Choroid plexus epithelial cell (primary cell): ENCODE data around the gene DYSF.

Experiments
- DNase-seq: peaks from one replicate; pipeline ENCODE4 v3.0.0-alpha.2; 2010; ENCODE audit warnings: low read depth
- H3K4me3 ChIP-seq: 2 replicates; pipeline ENCODE4 v1.5.1; 2011; ENCODE audit warnings: low read depth, mild to moderate bottlenecking, control low read depth, low read length, moderate library complexity
- TF ChIP-seq, protein P1 (sequence below): conservative IDR thresholded peaks from 2 replicates; pipeline ENCODE4 v1.5.1; 2011; ENCODE audit warnings: low read depth, mild to moderate bottlenecking, control low read depth, inconsistent platforms, low read length, moderate library complexity

The DYSF gene

DNA sequence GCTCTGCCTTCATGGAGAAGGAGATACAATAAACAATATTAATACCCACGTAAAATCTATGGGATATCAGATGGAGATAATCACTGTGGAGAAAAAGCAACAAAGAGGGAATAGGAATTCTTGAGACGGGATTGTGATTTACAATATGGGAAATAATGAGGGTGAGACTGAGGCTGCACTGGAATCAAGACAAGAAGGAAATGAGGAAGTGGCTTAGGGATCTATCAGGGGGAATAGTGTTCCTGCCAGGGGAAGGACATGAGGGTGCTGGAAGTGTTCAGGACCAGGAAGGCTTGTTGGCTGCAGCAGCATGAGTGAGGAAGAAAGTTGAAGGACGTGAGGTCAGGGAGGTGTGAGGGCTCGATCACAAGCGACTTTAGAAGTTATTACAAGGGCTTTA lies 182.4 kb downstream of the DYSF start:
- TF ChIP-seq, protein P1, sequence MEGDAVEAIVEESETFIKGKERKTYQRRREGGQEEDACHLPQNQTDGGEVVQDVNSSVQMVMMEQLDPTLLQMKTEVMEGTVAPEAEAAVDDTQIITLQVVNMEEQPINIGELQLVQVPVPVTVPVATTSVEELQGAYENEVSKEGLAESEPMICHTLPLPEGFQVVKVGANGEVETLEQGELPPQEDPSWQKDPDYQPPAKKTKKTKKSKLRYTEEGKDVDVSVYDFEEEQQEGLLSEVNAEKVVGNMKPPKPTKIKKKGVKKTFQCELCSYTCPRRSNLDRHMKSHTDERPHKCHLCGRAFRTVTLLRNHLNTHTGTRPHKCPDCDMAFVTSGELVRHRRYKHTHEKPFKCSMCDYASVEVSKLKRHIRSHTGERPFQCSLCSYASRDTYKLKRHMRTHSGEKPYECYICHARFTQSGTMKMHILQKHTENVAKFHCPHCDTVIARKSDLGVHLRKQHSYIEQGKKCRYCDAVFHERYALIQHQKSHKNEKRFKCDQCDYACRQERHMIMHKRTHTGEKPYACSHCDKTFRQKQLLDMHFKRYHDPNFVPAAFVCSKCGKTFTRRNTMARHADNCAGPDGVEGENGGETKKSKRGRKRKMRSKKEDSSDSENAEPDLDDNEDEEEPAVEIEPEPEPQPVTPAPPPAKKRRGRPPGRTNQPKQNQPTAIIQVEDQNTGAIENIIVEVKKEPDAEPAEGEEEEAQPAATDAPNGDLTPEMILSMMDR, result no peak
- H3K4me3 ChIP-seq, result no peak overlapping the region
- DNase-seq, result no peak

DNA sequence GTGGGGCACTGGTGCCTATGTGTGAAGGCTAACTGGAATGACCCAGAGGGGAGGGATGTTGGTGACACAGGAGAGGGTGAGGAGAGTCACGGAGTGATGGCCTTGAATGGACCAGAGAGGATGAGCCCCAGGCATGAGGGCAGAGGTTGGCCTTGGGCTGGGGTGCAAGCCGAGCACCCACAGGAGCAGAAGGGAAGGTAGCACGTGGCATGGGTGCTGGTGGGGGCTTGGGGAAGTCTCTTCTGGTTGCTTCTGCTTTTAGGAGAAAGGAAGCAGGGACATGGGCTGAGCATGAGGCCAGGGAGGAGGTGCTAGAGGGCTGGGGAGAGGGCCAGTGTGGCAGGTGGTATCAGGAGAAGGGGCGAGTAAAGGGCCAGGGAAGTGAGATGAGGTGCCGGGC lies 183.8 kb downstream of the DYSF start:
- DNase-seq, result no peak
- H3K4me3 ChIP-seq, result no peak overlapping the region
- TF ChIP-seq, protein P1, result no peak

DNA sequence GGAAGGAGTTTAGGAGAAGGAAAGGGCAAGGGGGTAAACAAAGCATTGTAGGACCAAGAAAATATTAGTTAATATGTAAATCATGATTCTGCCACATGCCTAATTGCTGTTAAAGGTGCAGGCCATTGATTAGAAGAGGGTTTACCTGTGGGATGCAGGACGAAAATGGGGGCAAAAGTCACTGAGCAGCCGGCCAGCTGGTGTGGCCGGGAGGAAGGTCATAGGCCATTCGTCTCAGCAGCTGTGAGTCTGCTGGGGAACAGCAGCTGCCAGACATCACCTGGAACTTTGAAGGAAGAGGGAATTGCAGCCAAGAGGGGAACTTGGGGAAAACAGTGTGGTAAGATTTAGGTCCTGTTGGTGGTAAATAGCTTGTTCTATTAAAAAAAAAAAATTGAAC lies 184.4 kb downstream of the DYSF start:
- DNase-seq, result no peak
- H3K4me3 ChIP-seq, result no peak overlapping the region
- TF ChIP-seq, protein P1, result no peak

DNA sequence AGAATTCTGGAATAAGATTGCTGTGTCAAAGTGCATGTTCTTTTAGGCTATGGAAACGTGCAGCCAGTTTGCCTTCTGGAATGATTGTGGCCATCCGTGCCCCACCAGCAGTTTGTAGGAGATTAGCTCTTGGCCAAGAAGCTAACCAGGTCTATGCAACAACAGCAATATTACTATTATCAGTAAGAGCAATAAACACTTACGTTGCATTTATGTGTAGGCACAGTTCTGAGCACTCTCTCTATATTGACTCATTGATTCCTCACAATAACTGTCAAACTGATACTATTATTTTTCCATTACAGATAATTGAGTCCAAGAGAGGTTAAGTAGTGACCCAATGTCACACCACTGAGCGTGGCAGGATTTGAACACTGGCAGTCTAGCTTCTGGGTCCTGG lies 186.4 kb downstream of the DYSF start:
- TF ChIP-seq, protein P1, result no peak
- DNase-seq, result no peak
- H3K4me3 ChIP-seq, result no peak overlapping the region

DNA sequence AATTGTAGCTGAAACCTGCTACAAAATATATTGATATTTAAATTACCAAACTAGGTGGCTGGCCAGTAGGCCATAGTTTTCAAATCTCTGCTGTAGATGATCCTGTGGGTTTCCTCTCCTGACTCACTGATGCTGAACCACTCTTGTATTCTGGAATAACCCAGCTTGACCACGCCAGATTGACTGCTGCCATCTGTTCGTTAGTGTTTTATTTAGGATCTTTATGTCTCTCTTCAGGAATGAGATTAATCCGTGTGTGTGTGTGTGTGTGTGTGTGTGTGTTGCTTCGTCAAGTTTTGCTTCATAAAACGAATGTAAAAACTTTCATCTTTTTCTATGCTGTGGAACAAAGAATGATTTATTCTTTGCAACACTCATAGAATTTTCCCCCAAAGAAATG lies 187.1 kb downstream of the DYSF start:
- TF ChIP-seq, protein P1, result no peak
- no peak for DNase-seq
- H3K4me3 ChIP-seq, result no peak overlapping the region

GRCh38 chr2:71643674-71644357 lies 190.5 kb downstream of the DYSF start:
- H3K4me3 ChIP-seq, result no peak overlapping the region
- TF ChIP-seq, protein P1, result no peak
- no peak for DNase-seq

DNA sequence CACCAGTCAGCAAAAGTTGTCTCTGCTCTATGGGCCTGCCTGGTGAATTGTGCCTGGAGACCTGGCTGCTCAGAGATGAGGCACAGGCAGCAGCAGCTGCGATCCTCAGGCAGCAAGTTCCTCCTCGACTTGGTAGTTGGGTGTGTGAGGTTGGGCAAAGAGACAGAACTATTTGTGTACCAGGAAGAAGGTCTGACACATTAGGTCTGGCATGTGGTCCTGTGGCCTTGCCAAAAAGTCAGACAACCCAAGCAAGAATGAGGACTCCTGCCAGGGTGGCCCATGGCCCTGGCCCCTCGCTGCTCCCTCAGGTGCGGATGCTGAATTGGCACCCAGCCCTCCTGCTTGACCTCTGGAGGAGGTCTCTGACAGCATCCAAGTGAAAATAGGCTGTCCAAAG lies 192.7 kb downstream of the DYSF start:
- DNase-seq, result peak; percentile 45
- no peak overlapping the region for H3K4me3 ChIP-seq
- TF ChIP-seq, protein P1, result no peak
